A673 (cell line): ENCODE results near the gene LRRC27.

Experiments
- CTCF ChIP-seq: fragments of 300-800, 200-600 bp; sonication (generic); conservative IDR thresholded peaks from 2 replicates; pipeline ENCODE4 v1.5.1; 2017; ENCODE audit warnings: low read depth, mild to moderate bottlenecking, antibody characterized with exemption, low read length, moderate library complexity, mixed read lengths
- EZH2 ChIP-seq: fragments of 200-600 bp; sonication (generic); IDR thresholded peaks from 2 replicates; pipeline ENCODE4 v1.6.1; 2017; ENCODE audit warnings: borderline replicate concordance, low read depth, mild to moderate bottlenecking, mixed read lengths, antibody characterized with exemption, low read length; ENCODE audit not compliant: poor library complexity, severe bottlenecking

- TF ChIP-seq CTCF (no peak), EZH2 (no peak)
These were observed 24.7 kb downstream of the LRRC27 start for GRCh38 chr10:132356621-132357195.
